HG02852 (cell line): Measurements from ENCODE around the gene CDH3.
"Not testable (repeated sequence)": the region's sequence is repeated elsewhere in the genome, so short reads cannot be mapped to it uniquely, and the experiment has no call there.

ENCODE experiments used
- ATAC-seq: cut with Tn5 transposase; IDR thresholded peaks from one replicate; pipeline ENCODE4 v1.9.1; 2021; ENCODE audit warnings: mild to moderate bottlenecking, moderate library complexity; ENCODE audit not compliant: unreplicated experiment

Gene CDH3

DNA sequence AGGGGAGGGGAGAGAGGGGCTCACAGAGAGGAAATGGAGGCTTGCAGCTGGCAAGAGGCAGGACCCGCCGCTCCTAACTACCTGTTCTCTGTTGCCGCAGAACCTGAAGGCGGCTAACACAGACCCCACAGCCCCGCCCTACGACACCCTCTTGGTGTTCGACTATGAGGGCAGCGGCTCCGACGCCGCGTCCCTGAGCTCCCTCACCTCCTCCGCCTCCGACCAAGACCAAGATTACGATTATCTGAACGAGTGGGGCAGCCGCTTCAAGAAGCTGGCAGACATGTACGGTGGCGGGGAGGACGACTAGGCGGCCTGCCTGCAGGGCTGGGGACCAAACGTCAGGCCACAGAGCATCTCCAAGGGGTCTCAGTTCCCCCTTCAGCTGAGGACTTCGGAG is 53.0 kb downstream of the CDH3 start:
- ATAC-seq: no peak

DNA sequence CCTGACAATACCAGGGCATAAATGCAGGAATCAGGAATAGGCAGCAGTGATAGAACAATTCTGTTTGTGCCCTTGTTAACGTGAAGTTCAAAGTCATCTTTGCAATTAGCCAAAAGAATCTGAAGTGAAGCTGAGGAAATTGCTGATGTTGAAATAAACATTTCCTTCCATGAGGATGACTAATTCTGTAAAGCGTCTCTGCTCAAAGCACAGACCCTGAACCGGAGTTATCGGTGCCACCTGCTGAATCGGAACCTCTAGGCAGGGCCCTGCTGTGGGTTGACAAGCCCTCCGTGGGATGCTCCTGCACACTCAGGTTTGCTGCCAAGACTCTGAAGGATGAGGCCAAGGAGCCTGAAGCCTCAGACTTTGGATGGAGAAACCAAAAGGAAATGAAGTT is 55.0 kb downstream of the CDH3 start:
- ATAC-seq: no peak

DNA sequence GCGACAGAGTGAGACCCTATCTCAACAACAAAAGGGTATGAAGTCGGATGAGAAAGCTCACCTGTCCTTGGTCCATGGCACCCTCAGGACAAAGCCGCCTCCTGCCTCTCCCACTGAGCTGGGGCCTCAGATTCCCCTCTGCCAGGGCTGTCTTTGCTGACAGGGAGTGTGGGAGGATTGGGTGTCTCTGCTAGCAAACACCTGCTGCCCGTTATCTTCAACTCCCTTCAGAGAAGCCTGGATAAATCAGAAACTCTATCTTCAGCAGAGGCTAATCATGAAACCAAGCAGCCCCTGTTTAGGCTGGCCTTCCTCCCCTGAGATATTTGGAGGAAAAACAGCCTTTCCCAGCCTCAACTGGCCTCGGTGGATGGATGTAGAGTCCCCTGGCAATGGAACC is 55.7 kb downstream of the CDH3 start:
- no peak for ATAC-seq

DNA sequence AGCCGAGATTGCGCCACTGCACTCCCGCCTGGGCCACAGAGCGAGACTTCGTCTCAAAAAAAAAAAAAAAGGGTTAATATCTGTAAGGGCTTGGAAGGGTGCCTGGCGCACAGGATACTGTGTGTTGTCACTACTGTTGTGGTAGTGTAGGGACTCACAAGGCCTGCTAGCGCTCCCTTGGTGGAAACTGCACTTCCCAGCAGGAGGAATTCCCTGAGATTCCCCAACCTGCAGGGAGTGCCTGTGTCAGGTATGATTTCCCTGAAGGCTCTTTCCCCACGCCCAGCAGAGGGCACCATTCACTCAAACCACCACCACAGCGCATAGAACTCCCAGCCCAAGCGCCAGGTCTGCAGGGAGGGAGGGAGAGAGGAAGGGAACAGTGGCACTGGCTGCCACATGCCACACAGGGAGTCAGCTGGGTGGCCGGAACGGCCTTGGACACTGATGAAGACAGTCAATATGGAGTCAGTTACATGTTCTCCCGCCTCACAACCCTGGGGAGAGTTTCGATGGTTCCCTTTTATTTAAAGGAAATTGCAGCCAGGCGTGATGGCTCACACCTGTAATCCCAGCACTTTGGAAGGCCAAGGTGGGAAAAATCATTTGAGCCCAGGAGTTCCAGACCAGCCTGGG is 59.2 kb downstream of the CDH3 start:
- no peak for ATAC-seq

DNA sequence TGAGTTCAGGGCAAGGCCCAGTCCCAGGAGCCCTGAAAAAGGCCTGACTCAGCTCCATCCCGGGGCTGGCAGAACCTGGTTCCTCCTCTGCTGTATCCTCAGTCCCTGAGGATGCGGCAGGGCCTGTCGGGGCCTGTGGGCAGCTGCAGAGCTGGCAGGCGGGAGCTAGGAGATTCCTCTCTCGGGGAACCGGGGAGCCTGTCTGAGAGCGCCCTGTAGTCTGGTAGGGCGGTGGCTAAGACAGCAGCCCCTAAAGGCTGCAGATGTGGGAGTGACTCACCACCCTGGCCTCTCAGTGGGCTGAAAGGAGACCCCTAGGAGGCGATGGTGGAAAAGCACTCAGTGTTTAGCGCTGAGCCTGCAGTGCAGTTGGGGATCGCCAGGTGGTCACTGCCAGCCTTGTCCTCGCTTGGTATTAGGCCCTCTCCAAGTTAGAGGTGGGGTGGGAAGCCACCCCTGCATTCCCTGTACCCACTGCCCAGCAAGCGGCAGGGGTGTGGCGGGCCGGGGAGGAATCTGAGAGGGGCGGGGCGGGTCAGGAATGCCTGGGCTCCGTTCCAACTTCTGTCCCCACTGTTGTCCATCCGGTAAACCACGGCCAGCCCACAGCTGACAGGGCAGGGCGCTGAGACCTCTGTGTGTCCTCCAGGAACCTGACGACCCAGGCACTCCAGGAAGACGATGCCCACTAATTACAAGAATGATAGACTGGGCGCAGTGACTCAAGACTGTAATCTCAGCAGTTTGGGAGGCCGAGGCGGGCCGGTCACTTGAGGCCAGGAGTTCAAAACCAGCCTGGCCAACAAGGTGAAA is 62.4 kb downstream of the CDH3 start:
- ATAC-seq: no peak

DNA sequence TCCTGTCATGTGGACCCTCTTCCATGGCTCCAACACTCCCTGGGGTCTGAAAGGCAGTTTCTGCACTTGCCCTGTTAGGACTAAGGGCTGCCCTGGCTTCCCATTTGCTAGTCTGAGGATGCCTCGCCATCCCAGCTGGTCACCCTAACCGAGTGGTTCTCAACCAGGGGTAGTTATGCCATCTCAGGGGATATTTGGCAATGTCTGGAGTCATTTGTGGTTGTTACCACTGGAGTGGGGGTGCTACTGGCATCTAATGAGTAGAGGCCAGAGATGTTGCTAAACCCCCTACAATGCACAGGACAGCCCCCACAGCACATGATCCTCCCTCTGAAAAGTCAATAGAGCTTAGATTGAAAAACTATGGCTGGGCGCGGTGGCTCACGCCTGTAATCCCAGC is 65.1 kb downstream of the CDH3 start:
- no peak for ATAC-seq

GRCh38 chr16:68711421-68712139 is 66.5 kb downstream of the CDH3 start:
- no peak for ATAC-seq

GRCh38 chr16:68713361-68713760 is 68.3 kb downstream of the CDH3 start:
- ATAC-seq: no peak

DNA sequence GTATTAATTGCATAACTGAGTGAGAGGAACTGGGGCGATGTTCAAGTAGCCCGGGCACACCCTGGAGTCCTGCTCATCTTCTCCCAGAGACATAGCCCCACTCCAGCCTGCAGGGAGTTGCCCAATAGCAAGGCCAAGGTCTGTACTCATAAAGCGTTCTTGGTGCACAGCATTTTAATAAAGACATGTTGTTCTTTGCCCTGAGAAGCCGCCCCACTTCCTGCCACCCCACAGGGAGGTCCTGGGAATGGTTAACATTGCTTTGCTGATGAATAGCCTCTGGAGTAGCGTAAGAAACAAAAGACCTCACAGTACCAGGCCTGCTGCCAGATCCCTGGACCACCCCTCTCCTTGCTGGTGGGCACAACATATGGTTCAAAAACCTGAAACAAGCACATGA is 70.4 kb downstream of the CDH3 start:
- no peak for ATAC-seq

GRCh38 chr16:68716516-68716915 is 71.4 kb downstream of the CDH3 start:
- not testable (repeated sequence) for ATAC-seq

- no peak for ATAC-seq
These were observed 72.6 kb downstream of the CDH3 start for GRCh38 chr16:68717684-68718083.

- ATAC-seq: no peak
These were observed 73.5 kb downstream of the CDH3 start for GRCh38 chr16:68718590-68718989.

GRCh38 chr16:68719993-68720489 is 74.9 kb downstream of the CDH3 start:
- ATAC-seq: peak; percentile 77

- no peak for ATAC-seq
These were observed 77.3 kb downstream of the CDH3 start for GRCh38 chr16:68722119-68723024.

- ATAC-seq: no peak
These were observed 79.7 kb downstream of the CDH3 start for GRCh38 chr16:68724797-68725196.

DNA sequence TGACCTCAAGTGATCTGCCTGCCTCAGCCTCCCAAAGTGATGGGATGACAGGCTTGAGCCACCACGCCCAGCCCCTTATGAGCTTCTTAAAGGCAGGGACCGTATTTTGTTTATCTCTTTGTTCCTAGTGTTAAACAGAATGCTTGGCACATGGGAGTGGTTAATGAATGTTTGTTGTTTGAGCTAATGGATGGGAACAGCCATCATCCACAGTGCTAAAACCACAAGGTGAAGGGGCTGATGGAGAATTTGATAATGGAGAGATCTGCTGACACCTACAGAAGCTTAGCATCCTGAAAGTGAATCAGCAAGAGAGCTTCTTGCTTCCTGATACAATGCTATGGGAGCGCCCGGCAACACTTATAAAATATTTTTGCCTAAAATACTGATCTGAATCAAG is 83.4 kb downstream of the CDH3 start:
- no peak for ATAC-seq

DNA sequence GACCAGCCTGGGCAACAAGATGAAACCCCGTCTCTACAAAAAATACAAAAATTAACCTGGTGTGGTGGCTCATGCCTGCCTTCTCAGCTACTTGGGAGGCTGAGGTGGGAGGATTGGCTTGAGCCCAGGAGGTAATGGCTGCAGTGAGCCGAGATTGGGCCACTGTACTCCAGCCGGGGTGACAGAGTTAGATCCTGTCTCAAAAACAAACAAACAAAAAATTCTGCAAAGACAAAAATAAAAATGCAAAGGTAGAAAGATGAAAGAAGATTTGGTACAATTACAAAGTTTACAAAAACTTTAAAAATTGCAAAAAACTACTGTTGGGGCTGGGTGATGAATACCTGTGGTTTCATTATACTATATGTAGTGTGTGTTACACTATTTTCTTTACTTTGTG is 86.5 kb downstream of the CDH3 start:
- ATAC-seq: no peak

DNA sequence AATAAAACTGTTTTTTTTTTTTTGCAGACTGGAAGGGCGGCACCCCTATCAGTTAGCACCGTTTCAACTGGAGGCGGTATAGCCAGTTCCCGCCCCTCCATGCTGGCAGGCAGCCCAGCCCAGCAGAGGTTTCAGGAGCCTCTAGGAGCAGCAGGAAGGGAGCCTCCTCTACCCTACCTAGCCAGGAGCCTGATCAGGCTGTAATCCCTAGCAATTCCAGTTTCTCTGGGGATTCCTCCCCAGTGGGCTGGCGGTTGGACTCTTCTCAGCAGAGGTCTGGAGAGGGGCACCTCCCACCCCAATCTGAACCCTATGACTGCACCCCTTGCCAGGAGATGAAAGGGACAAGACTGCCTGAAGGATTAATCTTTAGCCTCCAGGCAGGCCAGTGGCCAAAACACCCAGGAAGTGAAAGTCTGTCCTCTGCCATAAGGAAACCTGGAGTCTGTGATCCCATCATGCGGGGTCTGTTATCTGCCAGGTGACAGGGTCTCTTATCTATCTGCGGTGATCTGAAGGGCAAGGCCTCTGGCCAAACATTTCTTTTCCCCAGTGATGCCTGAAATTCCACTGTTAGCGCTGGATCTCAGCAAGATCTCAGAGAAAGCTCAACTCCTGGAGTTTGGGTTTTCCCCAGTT is 87.1 kb downstream of the CDH3 start:
- no peak for ATAC-seq

- no peak for ATAC-seq
These were observed 87.8 kb downstream of the CDH3 start for GRCh38 chr16:68732741-68733399.

DNA sequence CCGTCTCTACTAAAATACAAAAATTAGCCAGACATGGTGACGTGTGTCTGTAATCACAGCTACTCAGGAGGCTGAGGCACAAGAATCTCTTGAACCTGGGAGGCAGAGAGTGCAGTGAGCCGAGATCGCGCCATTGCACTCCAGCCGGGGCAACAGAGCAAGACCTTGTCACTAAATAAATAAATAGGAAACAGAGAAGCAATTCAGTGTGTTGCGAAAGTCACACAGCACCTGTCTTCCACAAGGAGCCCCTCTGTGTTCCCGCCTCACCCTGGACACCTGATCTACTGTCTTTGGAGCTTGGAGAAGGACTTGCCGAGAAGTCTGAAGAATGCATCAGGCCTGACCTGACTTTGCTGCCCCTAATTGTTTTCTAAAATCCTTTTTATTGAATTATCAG is 88.5 kb downstream of the CDH3 start:
- ATAC-seq: no peak
